GM12875 (cell line): ENCODE results near the gene RORB.

ENCODE experiments used
- H3K4me3 ChIP-seq: one replicate; pipeline ENCODE4 v1.5.1; 2011; ENCODE audit warnings: low read depth, low read length, control low read depth
- CTCF ChIP-seq: IDR thresholded peaks from 2 replicates; pipeline ENCODE4 v1.5.1; 2011; ENCODE audit warnings: low read depth, mild to moderate bottlenecking, control low read depth, inconsistent platforms, low read length, moderate library complexity, borderline replicate concordance; ENCODE audit not compliant: insufficient read depth

Gene RORB

GRCh38 chr9:74496819-74497747 is at the start of gene RORB:
Gene RORB, plus strand, starts transcription at chr9:74497335. Its CDS starts 642 bp downstream, at chr9:74497977.
- peak within 1 kb of the TSS; percentile 51 for H3K4me3 ChIP-seq
- TF ChIP-seq CTCF: no peak

DNA sequence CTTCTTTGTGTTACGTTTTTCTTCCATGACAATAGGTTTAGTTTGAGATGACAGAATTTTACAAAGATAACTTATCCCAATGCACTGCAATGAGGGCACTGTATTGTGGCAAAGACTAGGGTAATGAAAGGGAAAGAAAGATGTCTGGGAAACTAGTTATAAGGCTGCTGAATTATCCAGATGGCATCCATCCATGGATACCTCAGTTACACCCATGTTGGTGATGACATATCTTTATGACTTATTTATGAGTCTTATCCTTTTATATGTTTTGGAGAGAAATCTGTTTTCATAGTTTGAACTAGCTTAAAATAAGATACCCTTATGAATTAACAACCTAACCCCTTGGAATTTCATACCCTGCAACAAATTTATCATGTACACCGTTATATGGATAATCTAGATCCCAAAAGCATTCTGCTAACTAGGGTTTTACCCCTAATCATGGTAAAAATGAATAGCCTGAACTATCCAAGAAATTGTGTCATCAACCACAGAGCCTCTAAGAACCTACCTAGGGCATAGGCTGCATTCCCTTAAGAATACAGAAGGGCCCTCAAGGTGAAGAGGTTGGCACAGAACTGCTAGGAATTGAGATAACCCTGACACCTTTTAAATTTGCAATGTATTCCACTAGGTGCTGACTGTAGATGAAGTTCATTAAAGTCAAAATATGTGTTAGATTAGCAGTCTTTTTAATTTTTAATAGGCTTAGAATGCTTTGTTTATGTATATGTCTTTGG is 49.5 kb upstream of the RORB start:
- no peak overlapping the region for H3K4me3 ChIP-seq
- no peak for TF ChIP-seq CTCF

DNA sequence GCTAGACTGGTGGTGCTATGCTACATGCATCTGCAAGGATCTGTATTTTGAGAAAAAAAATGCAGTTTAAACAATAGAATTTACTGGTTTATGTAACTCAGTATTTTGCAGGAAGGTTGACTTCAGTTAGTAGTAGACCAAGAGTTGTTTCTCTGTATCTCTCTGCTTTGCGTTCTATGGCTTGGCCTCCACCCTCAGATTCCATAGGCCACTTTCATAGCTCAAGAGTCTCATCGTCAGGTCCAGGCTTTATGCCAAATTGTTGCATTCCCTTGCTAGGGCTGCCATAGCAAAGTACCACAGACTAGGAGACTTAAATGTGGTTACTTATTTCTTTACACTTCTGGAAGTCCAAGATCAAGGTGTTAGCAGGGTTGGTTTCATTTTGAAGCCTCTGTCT is 48.1 kb upstream of the RORB start:
- H3K4me3 ChIP-seq: no peak overlapping the region
- TF ChIP-seq CTCF: no peak

- H3K4me3 ChIP-seq: no peak overlapping the region
- TF ChIP-seq CTCF: no peak
These were observed 38.3 kb upstream of the RORB start for GRCh38 chr9:74458832-74459231.

- no peak overlapping the region for H3K4me3 ChIP-seq
- TF ChIP-seq CTCF: no peak
These were observed 33.3 kb upstream of the RORB start for GRCh38 chr9:74463825-74464224.

DNA sequence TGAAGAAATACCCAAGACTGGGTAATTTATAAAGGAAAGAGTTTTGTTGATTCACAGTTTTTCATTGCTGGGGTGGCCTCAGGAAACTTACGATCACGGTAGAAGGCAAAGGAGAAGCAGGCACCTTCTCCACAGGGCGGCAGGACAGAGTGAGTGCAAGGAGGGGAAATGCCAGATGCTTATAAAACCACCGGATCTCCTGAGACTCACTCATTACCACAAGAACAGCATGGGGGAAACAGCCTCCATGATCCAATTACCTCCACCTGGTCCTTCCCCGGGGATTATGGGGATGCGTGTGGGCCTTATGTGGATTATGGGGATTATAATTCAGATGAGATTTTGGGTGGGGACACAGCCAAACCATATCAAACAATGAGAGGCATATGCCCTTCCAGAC is 18.5 kb upstream of the RORB start:
- no peak for TF ChIP-seq CTCF

More for the DNA sequence above, 18.5 kb upstream of the RORB start:
- no peak overlapping the region for H3K4me3 ChIP-seq
